Measurements from ENCODE around the gene AATF.

The AATF gene

GRCh38 chr17:37028040-37028439 lies 79.3 kb downstream of the AATF start:
- Histone ChIP-seq H3K4me3 (ENCODE audit: low read depth, low read length, poor library complexity, severe bottlenecking) (no peak overlapping the region), H3K27me3 (ENCODE audit: insufficient read depth, low read length) (no peaks in the 10 kb centered on the region), H3K79me2 (ENCODE audit: insufficient read depth, low read length) (no peaks in the 10 kb centered on the region), H4K20me1 (ENCODE audit: insufficient read depth, low read length) (no peaks in the 10 kb centered on the region), H3F3A (ENCODE audit: insufficient read depth, low read length) (no peaks in the 10 kb centered on the region), H3K9ac (ENCODE audit: low read length) (no peak overlapping the region), H2AFZ (ENCODE audit: low read length) (no peak overlapping the region), H3K4me1 (ENCODE audit: insufficient read depth, low read length, severe bottlenecking) (no peaks in the 10 kb centered on the region), H3K27ac (ENCODE audit: low read depth, low read length, poor library complexity, severe bottlenecking) (no peak overlapping the region), H3K4me2 (ENCODE audit: low read length) (no peak overlapping the region), H3K36me3 (ENCODE audit: insufficient read depth, low read length) (peaks cover 44% of the 10 kb centered on the region), H3K9me2 (ENCODE audit: low read depth, low read length) (no peaks in the 10 kb centered on the region), H3K9me3 (ENCODE audit: low read length) (no peaks in the 10 kb centered on the region)
- TF ChIP-seq CTCF (IDR thresholded peaks at IDR 0.05; ENCODE audit: low read length) (no peak), EZH2 (IDR thresholded peaks at IDR 0.05; ENCODE audit: borderline replicate concordance, low read length) (no peak)

- TF ChIP-seq EZH2 (IDR thresholded peaks at IDR 0.05; ENCODE audit: borderline replicate concordance, low read length) (no peak), CTCF (IDR thresholded peaks at IDR 0.05; ENCODE audit: low read length) (no peak)
- no peaks in the 10 kb centered on the region for H3K9me3 ChIP-seq (ENCODE audit: low read length)
- H3K27ac ChIP-seq (ENCODE audit: low read depth, low read length, poor library complexity, severe bottlenecking) = no peak overlapping the region
- no peaks in the 10 kb centered on the region for H4K20me1 ChIP-seq (ENCODE audit: insufficient read depth, low read length)
- no peaks in the 10 kb centered on the region for H3K27me3 ChIP-seq (ENCODE audit: insufficient read depth, low read length)
- H3K4me2 ChIP-seq (ENCODE audit: low read length) = no peak overlapping the region
- no peak overlapping the region for H2AFZ ChIP-seq (ENCODE audit: low read length)
- H3K4me1 ChIP-seq (ENCODE audit: insufficient read depth, low read length, severe bottlenecking) = no peaks in the 10 kb centered on the region
- H3K9ac ChIP-seq (ENCODE audit: low read length) = no peak overlapping the region
- H3K4me3 ChIP-seq (ENCODE audit: low read depth, low read length, poor library complexity, severe bottlenecking) = no peak overlapping the region
- peaks cover 38% of the 10 kb centered on the region for H3K36me3 ChIP-seq (ENCODE audit: insufficient read depth, low read length)
- no peaks in the 10 kb centered on the region for H3K79me2 ChIP-seq (ENCODE audit: insufficient read depth, low read length)
- H3F3A ChIP-seq (ENCODE audit: insufficient read depth, low read length) = no peaks in the 10 kb centered on the region
- no peaks in the 10 kb centered on the region for H3K9me2 ChIP-seq (ENCODE audit: low read depth, low read length)
Measured at GRCh38 chr17:37031493-37032083, 82.8 kb downstream of the AATF start.

DNA sequence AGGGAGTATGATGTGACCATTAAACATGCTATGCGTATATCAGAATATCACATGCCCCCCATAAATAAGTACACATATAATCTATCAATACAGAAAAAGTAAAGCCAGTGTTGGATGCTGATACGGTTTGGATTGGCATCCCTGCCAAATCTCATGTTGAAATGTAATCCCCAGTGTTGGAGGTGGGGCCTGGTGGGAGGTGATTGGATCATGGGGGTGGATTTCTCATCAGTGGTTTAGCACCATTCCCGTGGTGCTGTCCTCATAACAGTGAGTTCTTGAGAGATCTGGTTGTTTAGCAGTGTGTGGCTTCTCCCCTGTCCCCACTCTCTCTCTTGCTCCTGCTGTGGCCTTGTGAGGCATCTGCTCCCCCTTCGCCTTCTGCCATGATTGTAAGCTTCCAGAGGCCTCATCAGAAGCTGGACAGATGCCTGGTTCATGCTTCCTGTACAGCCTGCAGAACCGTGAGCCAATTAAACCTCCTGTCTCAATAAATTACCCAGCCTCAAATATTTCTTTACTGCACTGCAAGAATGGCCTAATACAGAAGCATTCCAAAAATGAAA lies 88.9 kb downstream of the AATF start:
- TF ChIP-seq EZH2 (IDR thresholded peaks at IDR 0.05; ENCODE audit: borderline replicate concordance, low read length) (no peak), CTCF (IDR thresholded peaks at IDR 0.05; ENCODE audit: low read length) (no peak)
- Histone ChIP-seq H3F3A (ENCODE audit: insufficient read depth, low read length) (no peaks in the 10 kb centered on the region), H3K4me2 (ENCODE audit: low read length) (no peak overlapping the region), H3K9me3 (ENCODE audit: low read length) (no peaks in the 10 kb centered on the region), H3K27ac (ENCODE audit: low read depth, low read length, poor library complexity, severe bottlenecking) (no peak overlapping the region), H3K4me1 (ENCODE audit: insufficient read depth, low read length, severe bottlenecking) (no peaks in the 10 kb centered on the region), H3K9me2 (ENCODE audit: low read depth, low read length) (no peaks in the 10 kb centered on the region), H2AFZ (ENCODE audit: low read length) (no peak overlapping the region), H3K4me3 (ENCODE audit: low read depth, low read length, poor library complexity, severe bottlenecking) (no peak overlapping the region), H3K9ac (ENCODE audit: low read length) (no peak overlapping the region), H3K36me3 (ENCODE audit: insufficient read depth, low read length) (peaks cover 34% of the 10 kb centered on the region; the same call in 1 of the 2 replicates), H3K79me2 (ENCODE audit: insufficient read depth, low read length) (no peaks in the 10 kb centered on the region), H3K27me3 (ENCODE audit: insufficient read depth, low read length) (no peaks in the 10 kb centered on the region), H4K20me1 (ENCODE audit: insufficient read depth, low read length) (no peaks in the 10 kb centered on the region)
